ENCODE data around the gene CBARP.

The CBARP gene

GRCh38 chr19:1265615-1266128 is 27.9 kb upstream of the CBARP start:
- no peak for DNase-seq (ENCODE audit: low read depth in 2 of 2, low spot score in 1 of 2)

GRCh38 chr19:1264801-1265614 is 27.2 kb upstream of the CBARP start:
- DNase-seq (ENCODE audit: low read depth in 2 of 2, low spot score in 1 of 2), result no peak

- no peak for DNase-seq (ENCODE audit: low read depth in 2 of 2, low spot score in 1 of 2)
Measured at GRCh38 chr19:1263188-1263587, 25.4 kb upstream of the CBARP start.

- DNase-seq (ENCODE audit: low read depth in 2 of 2, low spot score in 1 of 2), result no peak
Measured at GRCh38 chr19:1262623-1263123, 24.9 kb upstream of the CBARP start.

- DNase-seq (ENCODE audit: low read depth in 2 of 2, low spot score in 1 of 2), result no peak
Measured at GRCh38 chr19:1261798-1262622, 24.2 kb upstream of the CBARP start.

GRCh38 chr19:1261538-1261797 is 23.7 kb upstream of the CBARP start:
- DNase-seq (ENCODE audit: low read depth in 2 of 2, low spot score in 1 of 2), result no peak

- DNase-seq (ENCODE audit: low read depth in 2 of 2, low spot score in 1 of 2), result peak; percentile 87 to 95
Measured at GRCh38 chr19:1260749-1261537, 23.1 kb upstream of the CBARP start.

GRCh38 chr19:1259876-1260748 is 22.3 kb upstream of the CBARP start:
- no peak for DNase-seq (ENCODE audit: low read depth in 2 of 2, low spot score in 1 of 2)

GRCh38 chr19:1259206-1259875 is 21.5 kb upstream of the CBARP start:
- DNase-seq (ENCODE audit: low read depth in 2 of 2, low spot score in 1 of 2), result peak in 1 of 2 donors; percentile 51

- DNase-seq (ENCODE audit: low read depth in 2 of 2, low spot score in 1 of 2), result no peak
Measured at GRCh38 chr19:1258707-1259205, 21.0 kb upstream of the CBARP start.

- no peak for DNase-seq (ENCODE audit: low read depth in 2 of 2, low spot score in 1 of 2)
Measured at GRCh38 chr19:1258163-1258492, 20.3 kb upstream of the CBARP start.

- DNase-seq (ENCODE audit: low read depth in 2 of 2, low spot score in 1 of 2), result no peak
Measured at GRCh38 chr19:1257475-1258162, 19.8 kb upstream of the CBARP start.

- DNase-seq (ENCODE audit: low read depth in 2 of 2, low spot score in 1 of 2), result no peak
Measured at GRCh38 chr19:1256646-1257474, 19.1 kb upstream of the CBARP start.

- DNase-seq (ENCODE audit: low read depth in 2 of 2, low spot score in 1 of 2), result no peak
Measured at GRCh38 chr19:1255186-1256161, 17.7 kb upstream of the CBARP start.

GRCh38 chr19:1254530-1255185 is 16.9 kb upstream of the CBARP start:
- no peak for DNase-seq (ENCODE audit: low read depth in 2 of 2, low spot score in 1 of 2)

GRCh38 chr19:1254081-1254527 is 16.3 kb upstream of the CBARP start:
- no peak for DNase-seq (ENCODE audit: low read depth in 2 of 2, low spot score in 1 of 2)
